Liver (tissue), 9 donors: ENCODE data around the gene DOCK1. TPM values are rescaled to one million over a fixed set of nuclear protein-coding genes. Genes with fewer than 3 reads are reported as not detected.
A peak's percentile ranks its signal among the peaks of the same experiment; 100 is the strongest.

Source experiments
- DNase-seq: peaks from one replicate; pipeline ENCODE4 v3.0.0-alpha.2; 2017; ENCODE audit warnings: low spot score
- H3K27ac ChIP-seq, 2 donors: one replicate each; pipeline ENCODE4 v1.7.0; 2013; ENCODE audit warnings: inconsistent platforms in 2 of 2, low read length in 2 of 2, control low read depth in 1 of 2, low read depth in 1 of 2, mild to moderate bottlenecking in 1 of 2
- H3K27me3 ChIP-seq, 4 donors: one replicate each; pipeline versions ENCODE4 v1.6.1 to v1.7.0; 2013; ENCODE audit warnings: low read length in 3 of 4, inconsistent platforms in 1 of 4, mild to moderate bottlenecking in 1 of 4, moderate library complexity in 1 of 4; ENCODE audit not compliant: control insufficient read depth in 4 of 4, insufficient read depth in 4 of 4
- H3K36me3 ChIP-seq, 4 donors: one replicate each; pipeline versions ENCODE4 v1.6.1 to v1.7.0; 2013; ENCODE audit warnings: low read length in 3 of 4, mild to moderate bottlenecking in 3 of 4, low read depth in 1 of 4, moderate library complexity in 1 of 4; ENCODE audit not compliant: control insufficient read depth in 4 of 4, insufficient read depth in 3 of 4
- H3K4me1 ChIP-seq, 4 donors: one replicate each; pipeline versions ENCODE4 v1.6.1 to v1.7.0; 2013; ENCODE audit warnings: low read length in 3 of 4, mild to moderate bottlenecking in 3 of 4, moderate library complexity in 1 of 4; ENCODE audit not compliant: control insufficient read depth in 4 of 4, insufficient read depth in 4 of 4
- H3K4me3 ChIP-seq, 3 donors: one replicate each; pipeline versions ENCODE4 v1.6.1 to v1.7.0; 2013; ENCODE audit warnings: low read length in 3 of 3, control low read depth in 1 of 3, low read depth in 1 of 3, mild to moderate bottlenecking in 1 of 3
- H3K9ac ChIP-seq, 2 donors: one replicate each; pipeline ENCODE4 v1.7.0; 2013; ENCODE audit warnings: low read length in 2 of 2, mild to moderate bottlenecking in 2 of 2, moderate library complexity in 2 of 2, control low read depth in 1 of 2, low read depth in 1 of 2
- H3K9me3 ChIP-seq, 4 donors: one replicate each; pipeline versions ENCODE4 v1.6.1 to v1.7.0; 2013; ENCODE audit warnings: low read length in 3 of 4; ENCODE audit not compliant: control insufficient read depth in 4 of 4
- ATF3 ChIP-seq: IDR thresholded peaks from 2 replicates; pipeline ENCODE4 v1.6.1; 2016; ENCODE audit warnings: antibody characterized with exemption
- CTCF ChIP-seq: fragments of 150-350 bp; IDR thresholded peaks from 2 replicates; pipeline ENCODE4 v1.5.1; 2017; ENCODE audit warnings: improper control_type of control experiment, low read depth, low read length; ENCODE audit not compliant: missing input control
- FOXA2 ChIP-seq: IDR thresholded peaks from 2 replicates; pipeline ENCODE4 v1.6.1; 2016; ENCODE audit warnings: antibody characterized with exemption
- HNF4A ChIP-seq, 2 donors: conservative IDR thresholded peaks; 2 replicates each; pipeline ENCODE4 v1.6.1; 2016; ENCODE audit warnings: antibody characterized with exemption in 2 of 2, mild to moderate bottlenecking in 2 of 2
- JUND ChIP-seq, 2 donors: IDR thresholded peaks; 2 replicates each; pipeline ENCODE4 v1.6.1; 2016; ENCODE audit warnings: antibody characterized with exemption in 2 of 2
- MAX ChIP-seq: IDR thresholded peaks from 2 replicates; pipeline ENCODE4 v1.6.1; 2016; ENCODE audit warnings: antibody characterized with exemption
- NR2F2 ChIP-seq: IDR thresholded peaks from 2 replicates; pipeline ENCODE4 v1.6.1; 2016; ENCODE audit warnings: antibody characterized with exemption
- RAD21 ChIP-seq, 2 donors: IDR thresholded peaks; 2 replicates each; pipeline ENCODE4 v1.6.1; 2016; ENCODE audit warnings: antibody characterized with exemption in 2 of 2, mild to moderate bottlenecking in 2 of 2
- REST ChIP-seq: IDR thresholded peaks from 2 replicates; pipeline ENCODE4 v1.6.1; 2016; ENCODE audit warnings: antibody characterized with exemption, mild to moderate bottlenecking
- RXRA ChIP-seq, 2 donors: IDR thresholded peaks; 2 replicates each; pipeline ENCODE4 v1.6.1; 2017 to 2018; ENCODE audit warnings: antibody characterized with exemption in 2 of 2, mild to moderate bottlenecking in 1 of 2
- SP1 ChIP-seq: IDR thresholded peaks from 2 replicates; pipeline ENCODE4 v1.6.1; 2018; ENCODE audit warnings: antibody characterized with exemption, mild to moderate bottlenecking
- TAF1 ChIP-seq: conservative IDR thresholded peaks from 2 replicates; pipeline ENCODE4 v1.6.1; 2016; ENCODE audit warnings: antibody characterized with exemption, mild to moderate bottlenecking
- YY1 ChIP-seq: IDR thresholded peaks from 2 replicates; pipeline ENCODE4 v1.6.1; 2016; ENCODE audit warnings: antibody characterized with exemption, mild to moderate bottlenecking
- WGBS: extraction: QIAGEN DNeasy Blood & Tissue Kit; methylation state at CpG from one replicate; pipeline ENCODE4 v1.1.7; 2013; 5-methylcytosine and 5-hydroxymethylcytosine counted together
- polyA plus RNA-seq, 2 donors: library from polyadenylated mRNA; stranded (reverse) in 1 of 2; unstranded in 1 of 2; fragments of 200-250 nt in 1 of 2; fragments of >200 nt in 1 of 2; fragmentation: Nextera tagmentation in 1 of 2; extraction: Ambion mirVana in 1 of 2; gene quantifications; one replicate each; pipeline versions ENCODE4 v1.2.1 to v1.2.3, GENCODE V29; 2013 to 2015
- total RNA-seq, 2 donors: library from RNA; depleted of rRNA; stranded (reverse); fragments of >200 nt; gene quantifications; one replicate each; pipeline ENCODE4 v1.2.3, GENCODE V29; 2014
- donor health status: healthy.
- donor health status: healthy.
- donor health status: healthy.
- donor health status: healthy.
- donor health status: healthy.

The DOCK1 gene
- total and polyA plus RNA-seq, 4 donors, result 3.8 to 28.8 (median 9.1) TPM

GRCh38 chr10:127228195-127228787 lies 323.1 kb downstream of the DOCK1 start:
- Histone ChIP-seq H3K9ac (no peak overlapping the region), H3K4me1 (peaks cover 7 to 22% (median 17%) of the 10 kb centered on the region in 4 donors), H3K4me3 (no peak overlapping the region), H3K27ac (no peak overlapping the region), H3K9me3 (no peaks in the 10 kb centered on the region), H3K27me3 (no peaks in the 10 kb centered on the region), H3K36me3 (no peaks in the 10 kb centered on the region)
- no peak for DNase-seq
- 48% methylated on average over 12 of the region's 12 CpGs for WGBS
- TF ChIP-seq MAX, result peak; percentile 4
- peak in 1 of 2 donors; percentile 23 for TF ChIP-seq RAD21 (IDR thresholded peaks at IDR 0.05)
- no peak for TF ChIP-seq NR2F2

GRCh38 chr10:127234306-127234800 lies 329.1 kb downstream of the DOCK1 start:
- no peak overlapping the region for H3K4me3 ChIP-seq
- no peaks in the 10 kb centered on the region for H3K9me3 ChIP-seq
- no peaks in the 10 kb centered on the region for H3K4me1 ChIP-seq
- DNase-seq, result no peak
- H3K27ac ChIP-seq, result no peak overlapping the region
- 93% methylated on average over 1 of the region's 1 CpG for WGBS
- H3K27me3 ChIP-seq, result no peaks in the 10 kb centered on the region
- H3K9ac ChIP-seq, result no peak overlapping the region
- no peaks in the 10 kb centered on the region for H3K36me3 ChIP-seq
- no peak for TF ChIP-seq YY1

- Histone ChIP-seq H3K36me3 (no peaks in the 10 kb centered on the region), H3K4me3 (no peak overlapping the region), H3K4me1 (no peaks in the 10 kb centered on the region), H3K9me3 (no peaks in the 10 kb centered on the region), H3K27me3 (no peaks in the 10 kb centered on the region), H3K9ac (no peak overlapping the region), H3K27ac (no peak overlapping the region)
- no peak for DNase-seq
- 72% methylated on average over 3 of the region's 3 CpGs for WGBS
- TF ChIP-seq JUND (IDR thresholded peaks at IDR 0.05), result no peak
- TF ChIP-seq SP1, result no peak
- no peak for TF ChIP-seq FOXA2
- no peak for TF ChIP-seq CTCF
- no peak for TF ChIP-seq RXRA (IDR thresholded peaks at IDR 0.05)
- TF ChIP-seq YY1, result no peak
- no peak for TF ChIP-seq ATF3
- no peak for TF ChIP-seq NR2F2
- TF ChIP-seq REST, result no peak
- TF ChIP-seq TAF1, result no peak
- TF ChIP-seq HNF4A (conservative IDR thresholded peaks at IDR 0.05), result no peak
- TF ChIP-seq RAD21 (IDR thresholded peaks at IDR 0.05), result no peak
These were observed 331.0 kb downstream of the DOCK1 start for GRCh38 chr10:127236266-127236665.
